HEK293 (cell line): ENCODE results near the gene CACNA2D3.

Source experiments
- CTCF ChIP-seq: fragments of 450-650 bp; formaldehyde crosslinking; IDR thresholded peaks from 2 replicates; pipeline ENCODE4 v1.5.1; 2016; ENCODE audit warnings: missing biosample characterization, missing genetic modification characterization
- GLI2 ChIP-seq: fragments of 450-650 bp; formaldehyde crosslinking; IDR thresholded peaks from 2 replicates; pipeline ENCODE4; 2017; ENCODE audit warnings: missing biosample characterization, missing genetic modification characterization, low read depth, borderline replicate concordance
- ZNF426 ChIP-seq: fragments of 450-650 bp; formaldehyde crosslinking; IDR thresholded peaks from 2 replicates; pipeline ENCODE4 v1.5.1; 2017; ENCODE audit warnings: missing biosample characterization, missing genetic modification characterization, mild to moderate bottlenecking, inconsistent platforms, moderate library complexity

GRCh38 chr3:54374214-54374852 lies 252.0 kb downstream of the CACNA2D3 start:
- TF ChIP-seq CTCF (no peak), ZNF426 (tag by site-specific recombination) (no peak), GLI2 (tag by site-specific recombination) (no peak)
